Prostate gland (tissue), 2 donors: ENCODE results near the gene AGBL4.

ENCODE experiments used
- CTCF ChIP-seq, 4 experiments: fragments of 200-600 bp in 2 of 4; fragments of 450-650 bp in 2 of 4; sonication (generic) in 2 of 4; IDR thresholded peaks; 1 replicate in 3 of 4; 2 replicates in 1 of 4; pipeline ENCODE4 v1.5.1; 2016 to 2019; ENCODE audit warnings: antibody characterized with exemption in 4 of 4, mild to moderate bottlenecking in 2 of 4, moderate library complexity in 2 of 4
- POLR2AphosphoS5 ChIP-seq: sonication (generic); formaldehyde crosslinking; IDR thresholded peaks from one replicate; pipeline ENCODE4 v1.6.1; 2017; ENCODE audit warnings: antibody characterized with exemption

GRCh38 chr1:48761986-48762385 is 1261.8 kb downstream of the AGBL4 start:
- TF ChIP-seq CTCF (IDR thresholded peaks at IDR 0.05) (no peak), POLR2AphosphoS5 (no peak)
